GM19238 (cell line): ENCODE measurements around the gene RASL10A.

Source experiments
- DNase-seq: peaks from one replicate; pipeline ENCODE4 v3.0.0; 2011; ENCODE audit warnings: low spot score; ENCODE audit not compliant: insufficient read length

The RASL10A gene

DNA sequence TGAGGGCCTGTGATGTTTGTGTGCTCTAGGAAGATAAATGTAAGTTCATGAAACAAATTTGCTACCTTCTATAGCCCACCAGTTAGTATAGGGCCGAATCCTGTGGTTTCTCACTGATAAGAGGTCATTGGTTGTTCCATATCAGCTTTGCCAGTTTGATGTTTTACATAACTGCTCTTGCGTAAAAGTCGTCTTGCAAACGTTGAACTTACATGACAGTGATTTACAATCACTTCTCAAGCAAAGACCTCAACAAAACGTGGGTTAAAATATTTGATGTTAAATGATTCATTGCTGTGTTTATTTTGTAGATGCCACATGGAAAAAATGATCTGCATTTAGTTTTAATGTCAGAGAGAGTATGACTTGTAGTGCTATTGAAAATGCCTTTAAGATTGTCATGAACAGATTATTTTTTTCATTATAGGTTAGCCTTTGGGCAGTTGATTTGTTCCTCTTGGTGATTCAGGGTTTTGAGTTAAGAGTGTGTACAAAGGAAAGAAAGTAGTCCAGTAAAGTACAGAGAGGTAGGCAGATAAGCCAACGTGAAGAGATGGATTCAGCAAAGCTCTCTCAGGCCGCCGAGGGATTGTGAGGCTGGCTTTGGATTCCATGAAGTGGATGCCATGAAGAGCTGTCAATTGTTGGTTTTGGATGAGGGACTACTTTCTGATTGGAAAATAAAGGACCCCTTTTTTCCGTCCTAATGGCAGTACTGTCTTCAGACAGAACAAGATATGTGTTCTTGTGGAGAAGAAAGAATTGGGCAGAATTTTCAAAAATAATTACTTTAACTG, 44.8 kb downstream of the RASL10A start:
- DNase-seq = no peak

DNA sequence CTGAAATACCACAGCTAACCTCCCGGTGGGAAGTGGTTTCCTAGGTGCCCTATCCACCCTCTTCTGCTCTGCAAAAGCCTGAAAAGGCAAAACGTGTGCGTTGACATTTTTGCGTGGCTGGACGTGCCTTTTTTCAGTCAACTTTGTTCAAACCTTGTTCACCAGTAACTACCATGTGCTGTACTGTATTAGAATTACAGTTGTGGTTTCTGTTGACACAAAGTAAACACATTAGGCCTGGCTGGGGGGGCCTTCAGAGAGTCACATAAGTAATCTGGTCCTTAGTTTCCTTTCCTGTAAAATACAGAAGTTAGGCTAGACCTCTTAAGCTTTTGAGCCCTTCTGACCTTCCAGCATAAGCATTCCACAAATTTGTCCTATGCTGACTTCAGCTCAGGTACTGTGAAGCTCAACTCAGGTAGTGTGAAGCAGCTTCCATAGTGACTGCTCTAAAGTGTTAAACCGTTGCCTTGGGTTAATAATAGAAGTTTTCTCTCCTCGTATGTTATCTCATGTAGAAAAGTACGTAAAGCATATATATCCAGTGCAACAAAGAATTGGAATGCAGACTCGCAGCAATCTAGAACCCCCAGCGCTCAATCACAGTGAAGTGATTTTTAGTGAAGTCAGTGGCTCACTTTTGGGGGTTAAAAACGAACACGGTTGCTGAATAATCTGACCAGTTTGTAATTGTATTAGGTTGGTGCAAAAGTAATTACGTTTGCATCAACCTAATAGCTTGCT, 45.6 kb downstream of the RASL10A start:
- no peak for DNase-seq

DNA sequence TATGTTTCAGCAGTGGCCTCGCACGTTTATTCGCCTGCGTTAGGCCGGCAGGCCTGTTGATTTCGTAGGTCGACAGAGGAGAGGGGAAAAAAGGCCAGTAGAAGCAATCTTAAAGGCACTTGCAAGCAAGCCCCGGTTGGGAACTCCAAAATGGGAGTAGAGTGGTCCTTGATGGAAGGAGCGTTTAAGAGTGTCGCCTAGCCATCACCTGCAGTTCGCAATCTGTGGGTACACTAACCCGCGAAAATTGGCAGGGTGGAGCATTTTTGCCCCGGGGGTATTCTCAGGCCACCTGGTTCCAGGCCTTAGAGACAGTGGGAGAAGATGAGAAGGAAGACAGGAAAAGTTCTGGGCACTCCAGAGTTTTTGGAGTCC, 46.3 kb downstream of the RASL10A start:
- no peak for DNase-seq

DNA sequence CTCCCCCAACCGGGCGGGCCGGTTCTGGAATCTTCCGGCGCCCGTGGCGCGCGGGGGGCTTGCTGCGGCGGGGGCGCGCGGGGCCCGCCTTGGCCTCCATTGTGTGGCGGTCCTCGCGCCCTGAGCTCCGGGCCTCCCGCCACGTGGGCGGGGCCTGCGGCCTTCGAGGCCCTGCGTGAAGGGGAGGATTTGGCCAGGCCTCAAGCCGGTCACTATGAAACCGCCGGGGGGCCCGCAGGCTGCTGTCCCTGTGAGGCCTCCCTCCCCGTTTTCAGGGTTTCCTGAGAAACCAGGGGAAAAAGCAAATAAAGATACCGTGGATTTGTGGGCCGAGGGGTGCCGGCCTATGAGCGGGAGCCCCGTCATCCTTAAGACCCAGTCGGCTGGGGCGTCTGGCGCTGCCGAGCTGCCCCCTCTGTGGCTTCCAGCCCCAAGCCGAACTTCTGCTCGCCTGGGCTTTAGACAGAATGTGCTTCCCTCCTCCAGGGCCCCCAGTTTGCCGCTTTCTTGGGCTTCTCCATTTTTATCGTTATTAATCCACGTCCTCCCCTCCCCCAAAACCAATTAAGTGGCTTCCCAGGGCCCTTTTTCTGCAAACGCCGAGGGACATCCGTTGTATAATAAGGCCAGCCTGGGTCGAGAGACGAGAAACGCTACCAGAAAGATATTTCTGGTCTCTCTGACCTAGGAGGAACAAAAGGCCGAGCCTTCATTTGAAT, 46.8 kb downstream of the RASL10A start:
- no peak for DNase-seq

DNA sequence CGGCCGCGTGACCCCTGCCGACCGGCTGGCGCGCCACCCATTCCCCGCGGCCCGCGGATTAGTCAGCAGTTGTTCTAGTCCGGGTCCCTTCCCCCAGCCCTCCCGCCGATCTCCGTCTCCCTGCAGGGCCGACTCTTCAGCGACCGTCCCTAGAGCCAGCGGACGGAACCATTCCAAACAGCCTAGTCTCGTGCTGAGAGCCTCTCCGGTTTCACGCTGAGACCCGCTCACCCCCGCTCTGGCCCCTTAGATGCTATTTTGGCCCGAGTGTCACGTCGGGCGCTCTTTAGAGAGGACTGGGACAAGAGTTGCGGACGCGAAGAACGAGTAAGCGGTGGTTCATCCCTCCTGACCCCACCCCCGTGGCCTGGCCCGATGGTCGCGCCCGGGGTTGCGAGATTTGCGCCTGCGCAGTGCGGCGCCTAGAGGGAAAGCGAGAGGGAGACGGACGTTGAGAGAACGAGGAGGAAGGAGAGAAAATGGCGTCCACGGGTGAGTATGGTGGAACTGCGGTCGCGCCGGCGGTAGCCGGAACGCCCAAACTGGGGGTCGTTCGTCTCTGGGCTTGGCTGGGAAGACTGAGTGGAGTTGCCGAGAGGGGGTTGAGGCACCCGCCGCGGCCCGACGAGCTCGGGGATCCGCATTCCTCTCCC, 47.5 kb downstream of the RASL10A start, which contains the start of the genes EWSR1 and RHBDD3:
Gene EWSR1 (plus strand): TSS at position 411 of the 653 bp plus-strand sequence. CDS start 69 bp downstream, at position 480.
Gene RHBDD3 (minus strand): TSS at position 124 of the 653 bp plus-strand sequence. CDS start 2,355 bp downstream, outside the sequence.
- peak; percentile 87 for DNase-seq

DNA sequence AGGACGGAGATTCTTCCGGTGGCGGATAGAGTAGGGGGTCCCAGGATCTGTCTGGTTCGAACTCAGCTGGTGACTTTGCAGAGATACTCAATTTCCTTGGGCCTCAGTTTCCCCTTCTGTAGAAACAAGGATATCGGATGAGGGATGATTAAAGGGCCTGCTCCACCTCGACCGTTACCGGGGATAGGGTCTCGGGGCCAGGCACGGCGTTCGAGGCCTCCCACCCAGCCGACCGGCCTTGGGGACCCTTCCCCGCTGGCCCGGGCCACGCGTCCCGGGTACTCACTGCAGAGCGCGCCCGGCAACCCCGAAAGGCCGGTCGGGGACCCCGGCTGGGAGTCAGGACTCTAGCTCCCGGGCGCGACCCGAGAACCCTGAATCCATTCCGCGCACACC, 48.0 kb downstream of the RASL10A start:
- DNase-seq = no peak

DNA sequence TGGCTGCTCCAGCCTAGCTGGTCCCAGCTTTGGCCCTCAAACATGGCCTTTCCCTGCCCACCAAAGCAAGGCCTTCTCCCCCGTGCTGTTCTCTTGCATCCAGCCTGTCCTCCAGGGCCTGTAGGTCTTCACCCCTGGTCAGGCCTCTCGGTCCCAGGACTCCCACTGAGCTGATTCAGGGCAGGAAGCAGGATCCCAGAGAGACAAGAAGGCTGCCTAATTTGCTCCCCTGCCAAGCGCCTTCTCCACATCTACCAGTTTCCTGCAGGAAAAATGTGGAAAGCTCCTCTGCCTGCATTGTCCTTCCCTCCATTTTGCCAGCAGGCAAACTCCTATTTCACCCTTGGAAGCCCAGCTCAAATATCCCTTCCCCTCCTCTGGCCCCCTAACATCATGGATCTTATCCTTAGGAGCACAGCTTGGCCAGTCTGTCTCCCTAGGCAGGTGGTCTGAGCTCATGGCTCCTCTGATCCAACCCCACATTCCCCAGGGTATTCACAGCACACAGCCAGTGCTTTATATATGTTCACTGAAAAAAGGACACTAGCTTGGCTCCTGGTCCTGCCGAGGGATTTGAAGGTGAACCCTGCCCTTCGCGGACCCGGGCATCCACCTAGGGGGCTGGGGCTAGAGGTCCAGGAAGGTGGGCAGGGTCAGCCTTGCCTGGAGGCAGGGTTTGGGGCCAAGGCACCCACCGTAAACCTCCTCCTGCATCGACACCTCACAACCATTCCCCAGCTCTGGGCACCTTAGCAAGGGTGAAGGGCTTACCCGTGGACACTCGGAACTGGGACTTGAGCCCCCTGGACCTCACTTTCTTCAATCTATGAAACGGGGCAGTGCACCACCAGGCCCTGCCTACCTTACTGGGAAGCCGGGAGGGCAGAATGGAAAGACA, 48.7 kb downstream of the RASL10A start:
- DNase-seq = no peak

DNA sequence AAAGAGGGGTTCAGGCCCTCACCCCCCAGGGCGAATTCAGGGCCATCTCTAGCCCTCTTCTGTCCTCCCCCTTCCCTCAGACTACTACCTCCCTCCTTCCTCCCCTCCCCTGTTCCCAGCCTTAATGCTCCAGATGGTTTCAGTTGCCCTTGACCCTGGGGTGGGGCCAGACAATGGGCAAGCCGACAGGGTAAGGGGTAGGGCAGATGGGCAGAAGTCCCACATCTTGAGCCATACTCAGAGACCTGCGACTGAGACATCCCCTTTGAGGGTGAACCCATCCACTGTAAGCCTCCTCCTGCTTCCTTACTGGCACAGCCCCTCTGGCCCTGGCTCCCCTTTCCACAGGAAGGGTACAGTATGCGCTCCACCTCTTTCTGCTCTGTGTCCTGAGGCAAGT, 49.6 kb downstream of the RASL10A start:
- DNase-seq = no peak

DNA sequence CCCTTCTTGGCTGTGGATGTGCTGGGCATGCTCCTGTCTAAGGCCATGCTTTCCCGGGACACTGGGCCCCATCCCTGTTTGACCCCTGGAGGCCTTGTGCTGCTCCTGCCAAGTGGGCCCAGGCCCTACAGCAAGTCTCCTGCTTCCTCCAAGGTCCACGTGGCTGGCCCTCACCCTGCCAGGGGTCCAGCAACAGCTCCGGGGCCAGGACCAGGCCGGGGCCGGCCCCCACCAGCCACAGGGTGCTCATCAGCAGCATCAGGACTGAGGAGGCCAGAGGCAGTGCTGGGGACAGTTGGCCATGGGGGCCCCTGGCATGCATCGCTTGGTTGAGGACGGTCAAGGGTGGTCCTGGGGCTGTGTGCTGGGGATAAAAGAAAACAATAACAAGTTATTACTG, 50.2 kb downstream of the RASL10A start:
- no peak for DNase-seq

DNA sequence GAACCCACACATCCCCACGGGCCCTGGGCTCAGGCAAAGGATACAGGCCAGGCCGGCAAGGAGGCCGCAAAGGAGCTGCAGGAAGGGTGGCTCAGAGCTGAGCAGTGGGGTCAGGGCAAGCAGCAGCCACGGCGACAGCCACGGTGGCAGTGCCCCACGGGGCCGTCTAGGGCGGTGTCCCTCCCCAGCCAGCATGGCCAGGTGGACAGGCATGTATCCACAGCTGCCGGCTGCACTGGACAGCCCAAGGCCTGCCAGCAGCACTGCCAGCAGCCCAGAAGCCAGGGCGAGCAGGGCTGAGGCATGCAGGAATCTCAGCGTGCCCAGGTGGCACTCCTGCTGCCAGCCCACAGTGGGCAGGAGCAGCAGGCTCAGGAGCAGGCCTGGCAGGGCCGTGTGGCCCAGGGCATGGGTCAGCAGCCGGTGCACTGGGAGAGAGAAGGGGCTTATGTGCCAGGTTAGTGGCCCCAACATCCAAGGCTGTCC, 51.7 kb downstream of the RASL10A start:
- no peak for DNase-seq
